ENCODE measurements around the gene STXBP2. TPM values are rescaled to one million over a fixed set of nuclear protein-coding genes. Genes with fewer than 3 reads are reported as not detected.
A peak's percentile ranks its signal among the peaks of the same experiment; 100 is the strongest.

Gene STXBP2
- total RNA-seq, 1 donor from 2014 or later, result 42.2 TPM

GRCh38 chr19:7679771-7680605, 43.1 kb downstream of the STXBP2 start:
- H3K27ac Mint-ChIP-seq (ENCODE audit: unreplicated experiment), result peak overlapping the region; percentile 50
- no peak for TF ChIP-seq CTCF (IDR thresholded peaks at IDR 0.05; ENCODE audit: unreplicated experiment)
- no peaks in the 10 kb centered on the region for H3K9me3 Mint-ChIP-seq (ENCODE audit: unreplicated experiment)
- peak overlapping the region; percentile 80 for H3K4me3 Mint-ChIP-seq (ENCODE audit: unreplicated experiment)
- no peaks in the 10 kb centered on the region for H3K4me1 Mint-ChIP-seq (ENCODE audit: unreplicated experiment)
- DNase-seq (ENCODE audit: low spot score), result no peak
- peaks cover 14% of the 10 kb centered on the region for H3K27me3 Mint-ChIP-seq (ENCODE audit: unreplicated experiment)
- peaks cover 9% of the 10 kb centered on the region for H3K36me3 Mint-ChIP-seq (ENCODE audit: low read depth, unreplicated experiment)

- H3K36me3 Mint-ChIP-seq (ENCODE audit: low read depth, unreplicated experiment), result peaks cover 12% of the 10 kb centered on the region
- H3K4me1 Mint-ChIP-seq (ENCODE audit: unreplicated experiment), result no peaks in the 10 kb centered on the region
- peak within 1 kb of the TSS; percentile 50 for H3K27ac Mint-ChIP-seq (ENCODE audit: unreplicated experiment)
- TF ChIP-seq CTCF (IDR thresholded peaks at IDR 0.05; ENCODE audit: unreplicated experiment), result peak; percentile 89
- DNase-seq (ENCODE audit: low spot score), result peak; percentile 95
- H3K9me3 Mint-ChIP-seq (ENCODE audit: unreplicated experiment), result no peaks in the 10 kb centered on the region
- peaks cover 14% of the 10 kb centered on the region for H3K27me3 Mint-ChIP-seq (ENCODE audit: unreplicated experiment)
- H3K4me3 Mint-ChIP-seq (ENCODE audit: unreplicated experiment), result peak within 1 kb of the TSS; percentile 91
Measured at GRCh38 chr19:7680606-7681339, 43.9 kb downstream of the STXBP2 start, which contains the start of gene TRAPPC5. TSS of gene TRAPPC5 (plus strand) at chr19:7680833. CDS start at chr19:7682254, 1,421 bp downstream.

- peaks cover 14% of the 10 kb centered on the region for H3K27me3 Mint-ChIP-seq (ENCODE audit: unreplicated experiment)
- H3K36me3 Mint-ChIP-seq (ENCODE audit: low read depth, unreplicated experiment), result peaks cover 13% of the 10 kb centered on the region
- H3K9me3 Mint-ChIP-seq (ENCODE audit: unreplicated experiment), result no peaks in the 10 kb centered on the region
- peak; percentile 16 for TF ChIP-seq CTCF (IDR thresholded peaks at IDR 0.05; ENCODE audit: unreplicated experiment)
- no peak overlapping the region for H3K27ac Mint-ChIP-seq (ENCODE audit: unreplicated experiment)
- H3K4me1 Mint-ChIP-seq (ENCODE audit: unreplicated experiment), result no peaks in the 10 kb centered on the region
- peak overlapping the region; percentile 91 for H3K4me3 Mint-ChIP-seq (ENCODE audit: unreplicated experiment)
- DNase-seq (ENCODE audit: low spot score), result peak; percentile 75
Measured at GRCh38 chr19:7681340-7682174, 44.6 kb downstream of the STXBP2 start.

- no peaks in the 10 kb centered on the region for H3K9me3 Mint-ChIP-seq (ENCODE audit: unreplicated experiment)
- H3K27me3 Mint-ChIP-seq (ENCODE audit: unreplicated experiment), result peaks cover 11% of the 10 kb centered on the region
- no peak for TF ChIP-seq CTCF (IDR thresholded peaks at IDR 0.05; ENCODE audit: unreplicated experiment)
- H3K4me3 Mint-ChIP-seq (ENCODE audit: unreplicated experiment), result peak overlapping the region; percentile 91
- peaks cover 13% of the 10 kb centered on the region for H3K36me3 Mint-ChIP-seq (ENCODE audit: low read depth, unreplicated experiment)
- H3K27ac Mint-ChIP-seq (ENCODE audit: unreplicated experiment), result no peak overlapping the region
- no peak for DNase-seq (ENCODE audit: low spot score)
- no peaks in the 10 kb centered on the region for H3K4me1 Mint-ChIP-seq (ENCODE audit: unreplicated experiment)
Measured at GRCh38 chr19:7682175-7682855, 45.4 kb downstream of the STXBP2 start.

Data from endothelial cell (in vitro differentiated cells).